ENCODE data around the gene STRC.

The STRC gene

GRCh38 chr15:43550527-43551363, 67.9 kb downstream of the STRC start:
- CTCF ChIA-PET: no interaction called here
- H3K27ac ChIP-seq: no peak overlapping the region
- POLR2A ChIA-PET (ENCODE audit: low non-redundant PET): no interaction called here
- TF ChIP-seq CTCF (conservative IDR thresholded peaks at IDR 0.05; ENCODE audit: low read depth): no peak
- DNase-seq (ENCODE audit: low spot score): no peak

Measured in RWPE1 (cell line).